ENCODE data around the gene CTNNA3.

CTNNA3 gene

GRCh38 chr10:67015225-67015624 is 680.8 kb downstream of the CTNNA3 start:
- no peak for DNase-seq (ENCODE audit: low read depth in 2 of 2)

- DNase-seq (ENCODE audit: low read depth in 2 of 2), result no peak
These were observed 684.0 kb downstream of the CTNNA3 start for GRCh38 chr10:67011981-67012380.

- no peak for DNase-seq (ENCODE audit: low read depth in 2 of 2)
These were observed 684.5 kb downstream of the CTNNA3 start for GRCh38 chr10:67011480-67011879.

GRCh38 chr10:67005981-67006380 is 690.0 kb downstream of the CTNNA3 start:
- DNase-seq (ENCODE audit: low read depth in 2 of 2), result no peak

- DNase-seq (ENCODE audit: low read depth in 2 of 2), result no peak
These were observed 691.3 kb downstream of the CTNNA3 start for GRCh38 chr10:67004690-67005089.

- no peak for DNase-seq (ENCODE audit: low read depth in 2 of 2)
These were observed 696.0 kb downstream of the CTNNA3 start for GRCh38 chr10:66999762-67000545.

- DNase-seq (ENCODE audit: low read depth in 2 of 2), result no peak
These were observed 699.0 kb downstream of the CTNNA3 start for GRCh38 chr10:66996996-66997395.

- no peak for DNase-seq (ENCODE audit: low read depth in 2 of 2)
These were observed 705.7 kb downstream of the CTNNA3 start for GRCh38 chr10:66990143-66990830.

GRCh38 chr10:66983475-66983818 is 712.5 kb downstream of the CTNNA3 start:
- no peak for DNase-seq (ENCODE audit: low read depth in 2 of 2)

GRCh38 chr10:66982792-66983474 is 713.1 kb downstream of the CTNNA3 start:
- DNase-seq (ENCODE audit: low read depth in 2 of 2), result no peak

GRCh38 chr10:66982053-66982420 is 714.0 kb downstream of the CTNNA3 start:
- no peak for DNase-seq (ENCODE audit: low read depth in 2 of 2)

- DNase-seq (ENCODE audit: low read depth in 2 of 2), result no peak
These were observed 714.5 kb downstream of the CTNNA3 start for GRCh38 chr10:66981361-66982052.

- DNase-seq (ENCODE audit: low read depth in 2 of 2), result no peak
These were observed 715.7 kb downstream of the CTNNA3 start for GRCh38 chr10:66980246-66980815.

GRCh38 chr10:66964946-66965345 is 731.0 kb downstream of the CTNNA3 start:
- no peak for DNase-seq (ENCODE audit: low read depth in 2 of 2)

GRCh38 chr10:66958466-66958865 is 737.5 kb downstream of the CTNNA3 start:
- no peak for DNase-seq (ENCODE audit: low read depth in 2 of 2)

GRCh38 chr10:66951896-66952295 is 744.1 kb downstream of the CTNNA3 start:
- no peak for DNase-seq (ENCODE audit: low read depth in 2 of 2)

GRCh38 chr10:66943590-66943989 is 752.4 kb downstream of the CTNNA3 start:
- no peak for DNase-seq (ENCODE audit: low read depth in 2 of 2)

- no peak for DNase-seq (ENCODE audit: low read depth in 2 of 2)
These were observed 753.6 kb downstream of the CTNNA3 start for GRCh38 chr10:66942407-66942806.

- DNase-seq (ENCODE audit: low read depth in 2 of 2), result no peak
These were observed 754.5 kb downstream of the CTNNA3 start for GRCh38 chr10:66941491-66941890.

GRCh38 chr10:66940965-66941364 is 755.0 kb downstream of the CTNNA3 start:
- DNase-seq (ENCODE audit: low read depth in 2 of 2), result no peak

GRCh38 chr10:66934711-66935110 is 761.3 kb downstream of the CTNNA3 start:
- DNase-seq (ENCODE audit: low read depth in 2 of 2), result no peak

GRCh38 chr10:66931949-66932343 is 764.0 kb downstream of the CTNNA3 start:
- DNase-seq (ENCODE audit: low read depth in 2 of 2), result no peak
